ENCODE data around the gene CCDC150.

DNA sequence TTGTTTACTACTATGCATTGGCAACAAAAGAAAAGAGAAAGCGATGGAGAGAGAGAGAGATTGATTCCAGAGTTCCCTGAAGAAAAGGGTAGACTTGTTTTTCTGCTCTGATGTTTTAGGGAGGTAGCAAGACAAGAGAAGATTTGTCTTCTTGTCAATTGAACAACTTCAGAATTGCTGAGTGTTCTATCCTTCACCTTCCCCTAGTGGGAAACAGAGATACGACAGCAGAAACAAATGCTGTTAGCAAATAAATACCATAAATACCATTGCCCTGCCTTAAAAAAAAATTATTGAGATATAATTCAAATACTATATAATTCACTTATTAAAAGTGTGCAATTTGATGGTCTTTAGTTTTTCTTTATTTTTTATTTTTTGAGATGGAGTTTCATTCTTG, 26.2 kb upstream of the CCDC150 start:
- TF ChIP-seq POLR2A (IDR thresholded peaks at IDR 0.05; ENCODE audit: low read length): no peak
- TF ChIP-seq GATA1 (IDR thresholded peaks at IDR 0.05; ENCODE audit: low read depth, low read length): no peak
